ENCODE data around the gene RCN1.

DNA sequence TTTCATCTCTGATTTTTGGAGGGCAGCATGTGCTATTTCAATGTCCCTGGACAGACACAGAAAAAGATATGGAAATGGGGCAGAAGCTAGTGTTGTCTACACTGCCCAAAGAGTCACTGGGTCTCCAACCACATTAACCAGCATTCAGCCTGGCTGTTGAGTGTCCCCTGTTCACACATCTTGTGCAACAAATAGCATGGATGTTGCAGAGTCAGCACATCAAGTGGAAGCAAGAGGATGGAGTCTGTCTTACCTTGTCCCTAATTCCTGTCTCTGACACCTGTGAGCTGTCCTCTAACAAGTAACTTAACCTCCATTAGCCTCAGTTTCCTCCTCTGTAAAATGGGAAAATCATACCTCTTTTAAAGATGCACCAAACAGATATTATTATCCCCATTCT is 60.2 kb downstream of the RCN1 start:
- TF ChIP-seq POLR2A (IDR thresholded peaks at IDR 0.05; ENCODE audit: low read length), result no peak
- no peak for TF ChIP-seq GATA1 (IDR thresholded peaks at IDR 0.05; ENCODE audit: low read depth, low read length)

Measured in erythroblast (primary cell).